Measurements from ENCODE around the gene SLC6A7.

DNA sequence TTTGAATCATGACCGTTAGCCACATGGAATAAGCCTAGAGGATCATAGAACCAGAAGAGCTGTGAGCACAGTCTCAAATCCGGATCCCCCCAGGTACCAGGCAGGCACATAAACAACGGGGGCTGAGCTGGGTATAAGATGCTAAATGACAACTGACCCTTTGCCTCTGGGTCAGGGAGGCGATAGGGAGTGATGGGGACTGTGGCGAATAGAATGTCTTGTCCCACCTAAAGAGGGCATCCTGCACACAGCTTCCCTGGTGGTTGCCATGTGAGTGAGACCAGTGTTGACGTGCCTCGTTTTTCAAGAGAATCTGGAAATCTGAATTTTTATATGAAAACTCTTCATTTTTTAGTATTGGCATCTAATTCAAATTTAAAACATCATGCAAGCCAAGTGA is 33.6 kb downstream of the SLC6A7 start:
- TF ChIP-seq, protein P1, sequence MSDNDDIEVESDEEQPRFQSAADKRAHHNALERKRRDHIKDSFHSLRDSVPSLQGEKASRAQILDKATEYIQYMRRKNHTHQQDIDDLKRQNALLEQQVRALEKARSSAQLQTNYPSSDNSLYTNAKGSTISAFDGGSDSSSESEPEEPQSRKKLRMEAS (IDR thresholded peaks at IDR 0.05): no peak
- TF ChIP-seq YY1 (IDR thresholded peaks at IDR 0.05; ENCODE audit: low read depth): no peak
- TF ChIP-seq EP300 (IDR thresholded peaks at IDR 0.05; ENCODE audit: borderline replicate concordance): no peak
- TF ChIP-seq TCF12 (IDR thresholded peaks at IDR 0.05; ENCODE audit: low read depth): no peak
- no peak for TF ChIP-seq CEBPB (IDR thresholded peaks at IDR 0.05)
- no peak for TF ChIP-seq USF1 (IDR thresholded peaks at IDR 0.05)
- no peak for TF ChIP-seq TAF1 (IDR thresholded peaks at IDR 0.05; ENCODE audit: low read depth)

Measured in Ishikawa (cell line).